PFSK-1 (cell line): ENCODE results near the gene CCL11.

ENCODE experiments used
- FOXP2 ChIP-seq: optimal IDR thresholded peaks from 2 replicates; pipeline ENCODE3; 2011; ENCODE audit warnings: borderline replicate concordance, control low read depth, inconsistent platforms; ENCODE audit not compliant: insufficient read depth; ENCODE audit errors: extremely low read length, extremely low read depth
- POLR2AphosphoS5 ChIP-seq: IDR thresholded peaks from 2 replicates; pipeline ENCODE4 v1.6.1; 2012; ENCODE audit warnings: low read depth, mild to moderate bottlenecking, control low read depth, low read length, moderate library complexity
- SIN3A ChIP-seq: IDR thresholded peaks from 2 replicates; pipeline ENCODE4 v1.6.1; 2012; ENCODE audit warnings: mild to moderate bottlenecking, low read length, moderate library complexity, borderline replicate concordance; ENCODE audit not compliant: insufficient read depth
- TAF1 ChIP-seq: IDR thresholded peaks from 2 replicates; pipeline ENCODE4 v1.6.1; 2012; ENCODE audit warnings: low read length, control low read depth, borderline replicate concordance; ENCODE audit not compliant: insufficient read depth
- TF ChIP-seq, protein P1 (sequence below), 2 experiments: IDR thresholded peaks; 2 replicates each; pipeline versions ENCODE4 v1.6.1 to v1.8.0; 2011 to 2012; ENCODE audit warnings: low read depth in 2 of 2, low read length in 2 of 2, control low read depth in 1 of 2, inconsistent platforms in 1 of 2, mild to moderate bottlenecking in 1 of 2, moderate library complexity in 1 of 2; ENCODE audit not compliant: insufficient read depth in 1 of 2

DNA sequence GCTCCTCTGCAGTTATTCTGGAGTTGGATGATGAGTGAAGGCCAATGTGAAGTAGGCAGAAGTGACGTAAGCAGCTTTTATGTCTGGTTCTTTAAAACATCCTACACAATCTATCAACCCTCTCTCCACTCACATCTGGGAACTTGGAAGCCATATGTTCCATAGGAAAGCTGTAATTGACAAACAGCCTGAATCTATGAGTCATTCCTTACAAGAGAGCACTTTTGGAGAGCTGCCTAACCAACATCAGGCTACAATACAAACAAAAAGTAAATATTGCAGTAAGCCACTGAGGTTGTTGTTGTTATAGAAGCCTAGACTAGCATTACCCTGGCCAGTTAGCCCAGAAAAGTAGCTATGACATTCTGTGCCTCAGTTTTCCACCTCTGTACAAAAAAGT, 9.7 kb upstream of the CCL11 start:
- no peak for TF ChIP-seq POLR2AphosphoS5
- no peak for TF ChIP-seq TAF1
- TF ChIP-seq, protein P1, sequence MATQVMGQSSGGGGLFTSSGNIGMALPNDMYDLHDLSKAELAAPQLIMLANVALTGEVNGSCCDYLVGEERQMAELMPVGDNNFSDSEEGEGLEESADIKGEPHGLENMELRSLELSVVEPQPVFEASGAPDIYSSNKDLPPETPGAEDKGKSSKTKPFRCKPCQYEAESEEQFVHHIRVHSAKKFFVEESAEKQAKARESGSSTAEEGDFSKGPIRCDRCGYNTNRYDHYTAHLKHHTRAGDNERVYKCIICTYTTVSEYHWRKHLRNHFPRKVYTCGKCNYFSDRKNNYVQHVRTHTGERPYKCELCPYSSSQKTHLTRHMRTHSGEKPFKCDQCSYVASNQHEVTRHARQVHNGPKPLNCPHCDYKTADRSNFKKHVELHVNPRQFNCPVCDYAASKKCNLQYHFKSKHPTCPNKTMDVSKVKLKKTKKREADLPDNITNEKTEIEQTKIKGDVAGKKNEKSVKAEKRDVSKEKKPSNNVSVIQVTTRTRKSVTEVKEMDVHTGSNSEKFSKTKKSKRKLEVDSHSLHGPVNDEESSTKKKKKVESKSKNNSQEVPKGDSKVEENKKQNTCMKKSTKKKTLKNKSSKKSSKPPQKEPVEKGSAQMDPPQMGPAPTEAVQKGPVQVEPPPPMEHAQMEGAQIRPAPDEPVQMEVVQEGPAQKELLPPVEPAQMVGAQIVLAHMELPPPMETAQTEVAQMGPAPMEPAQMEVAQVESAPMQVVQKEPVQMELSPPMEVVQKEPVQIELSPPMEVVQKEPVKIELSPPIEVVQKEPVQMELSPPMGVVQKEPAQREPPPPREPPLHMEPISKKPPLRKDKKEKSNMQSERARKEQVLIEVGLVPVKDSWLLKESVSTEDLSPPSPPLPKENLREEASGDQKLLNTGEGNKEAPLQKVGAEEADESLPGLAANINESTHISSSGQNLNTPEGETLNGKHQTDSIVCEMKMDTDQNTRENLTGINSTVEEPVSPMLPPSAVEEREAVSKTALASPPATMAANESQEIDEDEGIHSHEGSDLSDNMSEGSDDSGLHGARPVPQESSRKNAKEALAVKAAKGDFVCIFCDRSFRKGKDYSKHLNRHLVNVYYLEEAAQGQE (IDR thresholded peaks at IDR 0.05; ENCODE audit: insufficient read depth in 1 of 2, low read depth in 2 of 2, low read length in 2 of 2): no peak
- peak; percentile 69; the same call in 1 of the 2 replicates for TF ChIP-seq SIN3A
- TF ChIP-seq FOXP2: no peak
